Erythroblast (primary cell): Measurements from ENCODE around the gene EDC3.

Source experiments
- DNase-seq, 2 experiments: peaks; one replicate each; lab custom pipeline; 2025; lab: John Stamatoyannopoulos, UW
- GATA1 ChIP-seq: IDR thresholded peaks from 2 replicates; pipeline ENCODE4 v1.6.1; 2011; ENCODE audit warnings: low read depth, mild to moderate bottlenecking, control low read depth, low read length, moderate library complexity
- POLR2A ChIP-seq: IDR thresholded peaks from 2 replicates; pipeline ENCODE4 v1.6.1; 2011; ENCODE audit warnings: mild to moderate bottlenecking, low read length

EDC3 gene

DNA sequence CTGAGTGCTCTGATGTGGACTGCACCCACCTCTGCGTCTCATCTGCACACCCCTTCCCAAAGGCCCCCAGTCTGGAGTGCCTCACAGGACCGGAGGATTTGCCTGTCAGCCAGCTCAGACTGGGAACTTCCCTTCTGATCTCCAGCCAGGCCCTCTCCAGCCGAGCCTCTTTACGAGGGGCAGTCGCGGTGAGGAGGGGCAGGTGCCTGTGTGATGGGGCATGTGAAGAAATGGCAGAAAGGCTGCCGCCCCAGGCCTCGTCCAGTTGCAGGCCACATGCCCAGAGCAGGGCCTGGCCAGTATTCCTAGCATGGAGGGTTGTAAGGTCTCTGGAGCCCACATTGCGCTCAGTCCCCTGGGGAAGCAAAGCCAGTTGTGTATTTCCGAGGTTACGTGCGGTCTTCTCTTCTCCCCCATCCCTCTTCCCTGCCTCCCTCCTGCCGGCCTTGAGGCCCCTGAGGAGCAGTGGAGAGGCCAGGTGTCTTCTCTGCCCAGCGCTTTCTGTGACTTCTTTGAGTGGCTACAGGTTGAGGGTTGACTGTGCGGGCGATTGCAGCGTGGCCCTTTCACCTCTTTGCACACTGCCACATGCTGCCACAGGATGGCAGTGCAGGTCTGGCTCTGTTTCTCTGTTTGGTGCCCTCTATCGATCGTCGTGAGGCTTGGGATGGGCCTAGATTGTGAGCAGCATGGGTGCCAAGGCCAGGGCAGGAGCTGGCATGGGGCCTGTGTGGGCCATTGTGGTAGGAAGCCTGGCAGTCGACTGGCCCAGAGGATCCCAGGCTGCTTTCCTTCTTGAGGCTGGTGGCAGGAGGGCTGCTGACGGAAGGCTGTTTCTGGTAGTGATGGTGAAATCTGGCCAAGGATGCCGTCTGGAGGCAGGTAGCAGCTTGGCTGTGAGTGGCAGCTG is 74.9 kb downstream of the EDC3 start:
- TF ChIP-seq GATA1: no peak
- TF ChIP-seq POLR2A: peak; percentile 28
- DNase-seq: peak; percentile 84 to 88

DNA sequence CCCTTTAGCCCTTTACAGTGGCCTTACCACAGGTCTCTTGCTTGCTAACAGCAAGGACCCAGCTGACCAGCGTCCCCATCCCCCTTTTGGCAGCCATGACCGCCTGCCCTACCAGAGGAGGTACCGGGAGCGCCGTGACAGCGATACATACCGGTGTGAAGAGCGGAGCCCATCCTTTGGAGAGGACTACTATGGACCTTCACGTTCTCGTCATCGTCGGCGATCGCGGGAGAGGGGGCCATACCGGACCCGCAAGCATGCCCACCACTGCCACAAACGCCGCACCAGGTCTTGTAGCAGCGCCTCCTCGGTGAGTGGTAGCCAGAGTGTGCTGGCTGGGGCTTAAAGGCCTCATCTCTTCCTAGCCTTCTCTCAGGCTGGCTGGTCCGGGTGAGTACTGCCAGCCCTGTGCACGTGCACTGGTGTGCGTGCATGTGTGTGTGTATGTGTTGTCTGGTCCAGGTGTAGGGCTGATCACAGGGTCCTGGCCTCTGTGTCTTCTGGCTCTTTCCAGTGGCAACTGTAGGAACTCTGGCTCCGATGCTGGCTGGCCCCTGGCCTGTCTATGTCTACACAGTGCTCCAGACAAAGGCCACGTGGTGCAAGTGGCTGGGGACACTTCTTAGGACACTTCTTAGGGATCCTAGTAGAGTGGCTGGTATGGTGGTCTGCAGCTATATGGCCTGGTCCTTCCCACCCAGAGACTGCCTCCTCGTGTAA is 75.7 kb downstream of the EDC3 start:
- no peak for DNase-seq
- TF ChIP-seq GATA1: no peak
- TF ChIP-seq POLR2A: no peak

DNA sequence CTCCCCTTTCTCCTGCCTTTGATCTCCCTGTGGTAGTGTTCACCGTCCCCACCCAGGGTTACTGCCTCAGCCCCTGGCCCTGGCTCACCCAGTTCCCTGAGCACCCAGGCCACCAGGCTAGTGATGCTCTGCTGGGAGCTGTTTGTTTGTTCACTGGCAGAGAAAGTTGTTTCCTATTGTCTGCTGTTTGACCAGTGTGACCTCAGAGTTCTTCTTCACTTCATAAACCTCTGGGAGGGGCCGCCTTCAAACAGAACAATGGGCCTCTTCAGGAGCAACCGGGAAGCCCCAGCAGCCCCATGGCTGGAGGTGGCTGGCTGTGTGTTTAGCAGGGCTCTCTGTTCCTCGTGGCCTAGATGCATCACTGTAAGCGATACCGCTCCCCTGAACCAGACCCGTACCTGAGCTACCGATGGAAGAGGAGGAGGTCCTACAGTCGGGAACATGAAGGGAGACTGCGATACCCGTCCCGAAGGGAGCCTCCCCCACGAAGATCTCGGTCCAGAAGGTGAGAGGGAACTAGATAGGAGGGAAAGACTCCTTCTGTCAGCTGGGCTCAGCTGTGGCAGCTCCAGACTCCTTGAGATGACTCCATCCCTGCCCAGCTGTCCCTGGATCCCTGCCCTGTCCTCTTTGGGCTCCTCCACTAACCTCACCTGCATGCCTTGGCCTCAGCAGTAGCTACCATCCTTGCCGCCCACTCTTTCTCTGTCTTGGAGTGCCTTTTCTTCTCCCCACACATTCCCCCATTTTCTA is 76.8 kb downstream of the EDC3 start:
- DNase-seq: no peak
- TF ChIP-seq POLR2A: no peak
- no peak for TF ChIP-seq GATA1

DNA sequence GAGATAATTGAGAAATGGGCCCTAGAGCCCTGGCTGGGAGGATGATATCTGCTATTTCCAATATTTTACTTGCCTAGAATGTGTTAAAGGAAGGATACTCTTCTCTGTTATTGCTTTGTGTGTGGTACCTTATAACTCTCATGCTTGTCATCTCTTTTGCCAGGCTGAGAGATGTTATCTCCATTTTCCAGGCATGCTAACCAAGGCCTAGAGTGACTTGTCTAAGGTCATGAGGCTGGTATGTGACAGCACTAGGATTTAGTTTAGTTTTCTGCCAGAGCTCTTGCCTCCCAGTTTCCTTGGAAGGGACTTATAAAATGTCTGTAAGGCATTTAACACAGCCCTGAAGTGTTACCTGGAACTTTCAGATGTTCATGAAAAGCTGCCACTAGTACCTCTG is 78.8 kb downstream of the EDC3 start:
- peak; percentile 68 to 76 for DNase-seq
- TF ChIP-seq POLR2A: no peak
- no peak for TF ChIP-seq GATA1

DNA sequence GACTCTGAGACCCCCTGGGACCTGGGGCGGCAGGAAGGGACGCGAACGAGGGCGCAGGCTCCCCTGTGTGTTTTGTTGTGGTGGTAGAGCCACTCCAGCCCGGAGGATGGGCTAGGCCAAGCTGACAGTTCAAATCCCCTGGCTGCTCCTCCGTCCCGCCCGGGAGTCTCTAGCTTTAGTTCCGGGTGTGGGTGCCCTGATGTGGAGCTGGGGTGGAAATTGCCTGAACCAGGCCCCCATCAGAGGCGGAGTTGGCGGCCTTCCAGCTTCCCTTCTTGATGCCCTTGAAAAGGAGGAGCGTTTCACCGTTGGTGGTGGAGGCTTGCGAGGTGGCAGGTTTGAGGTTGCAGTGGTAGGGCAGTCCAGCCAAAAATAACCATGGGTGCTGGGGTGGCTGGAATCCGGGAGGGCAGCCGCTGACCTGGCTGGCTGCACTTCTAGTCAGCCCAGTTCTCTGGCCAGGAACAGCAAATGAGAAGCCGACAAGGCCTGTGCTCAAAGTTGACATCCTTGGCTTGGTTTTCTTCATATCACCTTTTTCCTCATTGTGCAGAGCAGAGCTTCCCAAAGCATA is 79.4 kb downstream of the EDC3 start:
- TF ChIP-seq POLR2A (peak; percentile 67), GATA1 (no peak)
- peak; percentile 90 to 94 for DNase-seq

DNA sequence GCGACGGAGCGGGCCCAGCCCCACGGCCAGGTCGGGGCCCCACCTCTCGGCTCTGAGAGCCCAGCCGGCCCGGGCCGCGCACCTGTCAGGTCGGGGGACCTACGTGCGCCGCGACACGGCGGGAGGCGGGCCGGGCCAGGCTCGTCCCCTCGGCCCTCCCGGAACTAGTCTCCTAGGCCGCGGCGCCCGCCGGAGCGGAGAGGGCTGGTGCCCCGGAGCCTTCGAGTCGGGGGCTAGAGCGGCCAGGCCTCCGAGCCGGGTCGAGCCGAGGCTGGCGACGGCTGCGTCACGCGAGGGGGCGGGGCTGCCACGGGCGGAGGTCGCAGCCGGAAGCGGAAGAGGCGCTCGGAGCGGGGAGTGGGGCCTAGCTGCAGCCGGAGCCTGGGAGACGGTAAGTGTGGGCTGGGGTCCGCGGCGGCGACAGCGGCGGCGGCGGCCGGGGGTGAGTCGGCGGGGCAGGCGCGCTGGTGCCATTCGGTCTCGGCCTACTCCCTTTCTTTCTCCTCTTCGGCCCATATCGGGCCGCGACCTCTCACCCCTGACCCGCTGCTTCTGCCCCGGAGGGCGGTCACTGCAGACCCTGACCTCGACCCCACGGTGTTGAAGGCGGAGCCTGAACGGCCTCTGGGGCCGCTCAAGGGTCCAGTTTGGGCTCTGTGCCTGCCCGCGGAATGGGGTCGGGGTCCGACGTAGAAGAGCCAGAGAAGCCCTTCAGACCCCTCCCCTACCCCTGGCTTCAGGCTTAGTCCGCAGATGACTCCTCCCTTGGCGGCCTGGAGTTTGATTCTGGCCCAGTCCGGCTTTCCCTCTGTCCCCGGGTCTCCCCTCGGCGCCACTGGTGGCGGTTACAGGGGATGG is 80.1 kb downstream of the EDC3 start, which contains the start of gene CLK3:
CLK3 (plus strand) TSS at position 329 of the 858 bp plus-strand sequence. CDS start 3,361 bp downstream, outside the sequence.
- TF ChIP-seq POLR2A (peak; percentile 76), GATA1 (no peak)
- peak; percentile 96 to 98 for DNase-seq

DNA sequence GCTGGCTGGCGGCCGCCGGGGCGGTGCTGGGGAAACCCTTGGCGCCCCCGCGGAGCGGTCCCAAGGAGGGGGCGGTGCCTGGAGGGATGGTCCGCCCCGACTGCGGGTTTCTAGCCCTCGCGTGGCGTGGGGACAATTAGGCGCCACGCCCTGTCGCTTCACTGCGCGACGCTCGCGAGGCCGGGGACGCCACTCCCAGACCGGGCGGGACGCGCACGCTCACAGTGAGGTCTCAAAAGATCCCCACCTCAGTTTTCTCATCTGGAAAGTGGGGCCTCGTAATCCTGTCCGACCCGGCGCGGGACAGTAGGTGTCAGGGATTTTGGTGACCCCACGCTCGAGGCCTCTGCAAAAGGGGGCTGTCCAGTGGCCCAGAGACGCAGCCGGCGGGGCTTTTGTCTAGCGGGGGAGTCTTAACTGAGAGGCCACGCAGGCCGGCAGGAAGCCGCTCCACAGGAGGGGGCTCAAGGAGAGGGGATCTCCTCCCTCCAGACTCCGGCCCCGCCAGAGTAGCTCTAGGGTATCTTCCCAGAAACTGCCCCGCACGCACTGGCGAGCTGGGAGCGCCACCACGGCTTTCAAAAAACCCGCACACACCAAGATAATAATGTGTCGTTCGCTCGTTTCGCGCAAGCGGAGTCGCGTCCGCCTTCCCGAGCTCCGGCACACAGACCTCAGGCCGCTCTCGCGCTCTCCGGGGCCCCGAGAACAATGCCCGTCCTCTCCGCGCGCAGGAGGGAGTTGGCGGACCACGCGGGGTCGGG is 80.9 kb downstream of the EDC3 start:
- no peak for TF ChIP-seq POLR2A
- peak; percentile 88 to 92 for DNase-seq

DNA sequence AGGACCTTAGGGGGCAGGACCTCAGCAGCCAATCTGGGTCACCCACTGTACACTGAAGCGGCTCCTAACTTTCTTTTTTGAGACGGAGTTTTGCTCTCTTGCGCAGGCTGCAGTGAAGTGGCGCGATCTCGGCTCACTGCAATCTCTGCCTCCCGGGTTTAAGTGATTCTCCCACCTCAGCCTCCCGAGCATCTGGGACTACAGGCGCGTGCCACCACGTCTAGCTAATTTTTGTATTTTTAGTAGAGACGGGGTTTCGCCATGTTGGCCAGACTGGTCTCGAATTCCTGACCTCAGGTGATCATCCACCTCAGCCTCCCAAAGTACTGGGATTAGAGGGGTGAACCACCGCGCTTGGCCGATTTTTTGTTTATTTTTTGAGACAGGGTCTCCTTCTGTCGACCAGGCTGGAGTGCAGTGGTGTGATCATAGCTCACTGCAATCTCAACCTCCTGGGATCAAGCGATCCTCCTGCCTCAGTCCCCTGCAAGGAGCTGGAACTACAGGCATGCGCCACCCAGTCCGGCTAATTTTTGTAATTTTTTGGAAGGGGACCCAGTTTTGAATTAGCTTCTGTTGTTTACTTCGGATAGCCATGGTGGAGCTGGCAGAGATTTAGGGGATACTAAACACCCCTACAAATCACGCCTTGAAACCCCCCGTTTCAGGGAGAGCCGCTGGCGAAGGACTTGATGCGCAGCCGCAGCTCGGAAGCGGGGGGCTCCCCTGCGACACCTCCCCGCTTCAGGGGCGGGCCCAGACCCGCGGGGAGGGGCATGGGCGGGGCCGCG is 81.7 kb downstream of the EDC3 start:
- no peak for DNase-seq
- TF ChIP-seq POLR2A: no peak
- TF ChIP-seq GATA1: no peak

DNA sequence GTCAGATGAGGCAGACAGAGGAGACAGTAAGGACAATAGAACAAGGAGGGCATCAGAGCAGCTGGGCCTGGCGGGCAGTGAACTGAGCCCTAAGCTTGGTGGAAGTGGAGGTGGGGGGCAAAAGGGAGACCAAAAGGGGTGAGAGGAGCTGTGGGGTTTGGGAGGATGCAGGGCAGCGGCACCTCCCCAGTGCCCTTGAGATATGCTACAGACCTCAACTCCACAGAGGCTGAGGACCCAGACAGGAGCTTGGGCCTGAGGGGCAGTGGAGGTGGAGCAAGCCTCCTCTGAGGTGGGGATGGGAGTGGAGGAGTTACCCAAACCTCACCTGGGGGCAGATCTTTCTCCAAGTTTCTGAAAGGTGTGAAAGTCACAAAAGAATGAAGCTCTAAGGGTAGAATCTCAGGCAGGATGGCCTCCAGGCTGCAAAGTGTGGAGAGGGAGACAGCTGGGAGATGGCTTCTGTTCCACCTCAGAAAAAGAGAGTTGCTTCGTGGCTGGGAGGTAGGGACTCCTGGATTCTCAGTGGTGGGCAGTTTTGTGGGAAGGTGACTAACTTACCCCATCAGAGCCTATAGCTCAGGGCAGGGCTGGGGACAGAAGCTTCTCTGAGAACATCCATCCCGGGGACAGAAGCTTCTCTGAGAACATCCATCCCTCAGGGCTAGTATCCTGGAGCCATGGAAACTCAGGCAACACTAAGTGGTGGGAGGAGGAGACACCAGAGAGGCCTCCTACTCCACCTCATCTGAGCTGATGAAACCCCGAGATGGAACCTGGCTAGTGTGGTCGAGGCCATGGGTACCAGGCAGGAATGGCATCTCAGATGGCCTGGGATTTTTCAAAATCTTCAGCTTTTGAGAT is 82.5 kb downstream of the EDC3 start:
- peak in 1 of 2 experiments; percentile 52 for DNase-seq
- TF ChIP-seq POLR2A (no peak), GATA1 (no peak)

DNA sequence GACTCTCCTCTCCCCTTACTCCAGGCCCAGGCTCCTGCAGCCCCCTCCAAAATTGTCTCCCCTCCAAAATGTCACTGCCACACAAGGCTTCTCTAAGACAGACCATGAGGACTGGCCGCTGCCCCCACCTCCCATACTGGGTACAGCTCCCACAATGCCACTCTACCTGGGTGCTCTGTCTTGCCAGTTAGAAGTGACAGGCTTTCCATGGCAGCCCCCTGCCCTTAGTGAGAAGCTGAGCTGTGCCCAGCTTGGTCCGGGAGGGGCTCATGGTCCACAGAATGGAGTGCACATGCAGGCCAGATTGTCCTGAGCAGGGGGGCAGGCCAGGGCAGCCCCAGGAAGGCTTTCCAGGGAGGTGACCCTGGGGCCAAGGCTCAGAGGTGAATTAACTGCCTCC is 83.1 kb downstream of the EDC3 start:
- TF ChIP-seq GATA1 (no peak), POLR2A (no peak)
- no peak for DNase-seq

DNA sequence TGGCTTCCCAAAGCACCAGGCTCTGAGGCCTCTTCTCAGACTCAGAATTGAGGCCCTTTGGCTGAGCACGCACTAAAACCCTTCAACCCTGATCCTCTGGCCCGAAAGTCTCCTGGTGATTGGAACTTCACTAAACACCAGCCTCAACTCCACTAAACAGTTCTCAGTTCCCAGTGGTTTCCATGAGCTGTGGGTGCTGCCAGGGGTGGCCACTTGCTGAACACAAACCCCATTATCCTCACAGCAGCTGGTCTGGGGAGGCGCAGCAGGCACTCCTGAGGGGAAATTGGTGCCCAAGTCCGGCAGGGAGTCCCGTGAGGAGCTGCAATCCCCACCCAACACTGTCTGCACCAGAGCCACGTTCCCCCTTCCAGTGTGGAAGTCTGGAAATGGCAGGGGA is 84.0 kb downstream of the EDC3 start:
- peak in 1 of 2 experiments; percentile 37 for DNase-seq
- TF ChIP-seq POLR2A (no peak), GATA1 (no peak)
